HCT116 (cell line): ENCODE data around the gene BCAS4.

ENCODE experiments used
- ELF1 ChIP-seq: IDR thresholded peaks from 2 replicates; pipeline ENCODE4 v1.6.1; 2012; ENCODE audit warnings: low read depth, borderline replicate concordance
- EZH2 ChIP-seq: fragments of 200-600 bp; sonication (generic); IDR thresholded peaks from 2 replicates; pipeline ENCODE4 v1.6.1; 2017; ENCODE audit warnings: antibody characterized with exemption, mixed run types
- JUND ChIP-seq: IDR thresholded peaks from 2 replicates; pipeline ENCODE4 v1.6.1; 2012
- POLR2A ChIP-seq: IDR thresholded peaks from 2 replicates; pipeline ENCODE4 v1.7.0; 2011; ENCODE audit warnings: borderline replicate concordance; ENCODE audit not compliant: insufficient read depth, insufficient read length; ENCODE audit errors: extremely low read depth
- POLR2AphosphoS5 ChIP-seq: IDR thresholded peaks from 2 replicates; pipeline ENCODE4 v1.6.1; 2011; ENCODE audit warnings: mild to moderate bottlenecking, low read depth, low read length, moderate library complexity
- SP1 ChIP-seq: IDR thresholded peaks from 2 replicates; pipeline ENCODE4 v1.6.1; 2012; ENCODE audit warnings: low read depth
- TCF7L2 ChIP-seq: IDR thresholded peaks from 2 replicates; pipeline ENCODE4 v1.7.0; 2011; ENCODE audit warnings: borderline replicate concordance, inconsistent platforms; ENCODE audit not compliant: insufficient read depth, insufficient read length; ENCODE audit errors: extremely low read depth
- YY1 ChIP-seq: IDR thresholded peaks from 2 replicates; pipeline ENCODE4 v1.6.1; 2011; ENCODE audit warnings: low read length, low read depth, moderate library complexity, mild to moderate bottlenecking; ENCODE audit not compliant: insufficient replicate concordance; ENCODE audit errors: extremely low read depth
- TF ChIP-seq, protein P1 (sequence below), 3 experiments: fragments of 200-600 bp in 1 of 3; sonication (generic) in 1 of 3; IDR thresholded peaks in 2 of 3; conservative IDR thresholded peaks in 1 of 3; 2 replicates each; pipeline ENCODE4 v1.5.1; 2012 to 2017; ENCODE audit warnings: low read depth in 2 of 3, low read length in 2 of 3, antibody characterized with exemption in 1 of 3, borderline replicate concordance in 1 of 3, control low read depth in 1 of 3, mild to moderate bottlenecking in 1 of 3, mixed read lengths in 1 of 3, mixed run types in 1 of 3, moderate library complexity in 1 of 3; ENCODE audit not compliant: insufficient read depth in 1 of 3
- TF ChIP-seq, protein P2 (sequence below): IDR thresholded peaks from 2 replicates; pipeline ENCODE4 v1.6.1; 2012
- TF ChIP-seq, protein P3 (sequence below): IDR thresholded peaks from 2 replicates; pipeline ENCODE4 v1.6.1; 2012; ENCODE audit warnings: low read depth

DNA sequence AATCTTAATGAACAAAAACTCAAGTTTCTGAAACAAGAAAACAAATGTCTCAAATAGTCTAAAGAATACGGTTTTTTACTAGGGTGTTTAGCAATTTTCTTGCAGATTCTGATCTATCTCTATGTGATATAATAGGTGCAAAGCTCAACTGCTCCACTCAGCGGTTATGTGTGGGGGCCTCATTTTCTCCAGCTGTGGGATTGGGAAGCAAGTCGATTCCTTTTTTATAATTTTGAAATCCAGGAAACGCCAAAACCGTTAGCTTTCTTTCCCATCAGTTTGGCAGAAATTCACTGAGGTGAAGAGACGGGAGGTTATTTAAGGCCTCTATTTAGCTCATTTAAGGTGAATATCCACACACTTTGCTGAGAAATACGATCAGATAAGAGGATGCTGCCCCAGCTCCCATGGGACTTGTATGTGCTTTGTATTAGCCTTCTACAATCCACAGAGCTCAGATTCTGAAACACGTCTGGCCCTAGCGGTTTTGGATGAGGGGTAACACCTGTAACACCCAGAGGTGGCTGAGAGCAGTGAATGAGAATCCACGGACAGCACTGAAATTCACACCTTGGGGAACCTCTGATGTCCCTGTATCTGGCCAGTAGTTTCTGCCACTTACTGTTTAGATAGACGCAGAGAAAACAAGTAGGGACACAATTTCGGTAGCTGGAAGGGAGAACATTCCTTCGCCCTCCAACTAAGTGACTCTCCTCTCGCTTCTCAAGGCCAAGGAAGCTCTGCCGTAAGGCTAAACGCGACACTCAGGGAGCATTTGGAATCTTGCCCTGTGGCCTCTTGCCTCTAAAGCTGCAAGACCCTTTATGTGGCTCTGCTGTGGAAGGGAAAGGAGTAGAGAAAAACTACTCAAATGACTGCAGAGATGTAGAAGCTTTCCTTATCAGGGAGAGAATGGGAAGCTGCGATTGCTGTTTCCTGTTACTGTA, 6.5 kb upstream of the BCAS4 start:
- TF ChIP-seq, protein P1, sequence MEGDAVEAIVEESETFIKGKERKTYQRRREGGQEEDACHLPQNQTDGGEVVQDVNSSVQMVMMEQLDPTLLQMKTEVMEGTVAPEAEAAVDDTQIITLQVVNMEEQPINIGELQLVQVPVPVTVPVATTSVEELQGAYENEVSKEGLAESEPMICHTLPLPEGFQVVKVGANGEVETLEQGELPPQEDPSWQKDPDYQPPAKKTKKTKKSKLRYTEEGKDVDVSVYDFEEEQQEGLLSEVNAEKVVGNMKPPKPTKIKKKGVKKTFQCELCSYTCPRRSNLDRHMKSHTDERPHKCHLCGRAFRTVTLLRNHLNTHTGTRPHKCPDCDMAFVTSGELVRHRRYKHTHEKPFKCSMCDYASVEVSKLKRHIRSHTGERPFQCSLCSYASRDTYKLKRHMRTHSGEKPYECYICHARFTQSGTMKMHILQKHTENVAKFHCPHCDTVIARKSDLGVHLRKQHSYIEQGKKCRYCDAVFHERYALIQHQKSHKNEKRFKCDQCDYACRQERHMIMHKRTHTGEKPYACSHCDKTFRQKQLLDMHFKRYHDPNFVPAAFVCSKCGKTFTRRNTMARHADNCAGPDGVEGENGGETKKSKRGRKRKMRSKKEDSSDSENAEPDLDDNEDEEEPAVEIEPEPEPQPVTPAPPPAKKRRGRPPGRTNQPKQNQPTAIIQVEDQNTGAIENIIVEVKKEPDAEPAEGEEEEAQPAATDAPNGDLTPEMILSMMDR (IDR thresholded peaks at IDR 0.05 in 2 of 3, conservative IDR thresholded peaks at IDR 0.05 in 1 of 3; ENCODE audit: borderline replicate concordance in 1 of 3, insufficient read depth in 1 of 3, low read depth in 2 of 3, low read length in 2 of 3) = peak; percentile 67 to 91 (median 76)
- TF ChIP-seq, protein P2, sequence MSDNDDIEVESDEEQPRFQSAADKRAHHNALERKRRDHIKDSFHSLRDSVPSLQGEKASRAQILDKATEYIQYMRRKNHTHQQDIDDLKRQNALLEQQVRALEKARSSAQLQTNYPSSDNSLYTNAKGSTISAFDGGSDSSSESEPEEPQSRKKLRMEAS = no peak
- TF ChIP-seq EZH2 (no peak), POLR2A (no peak), POLR2AphosphoS5 (no peak), JUND (no peak), SP1 (no peak), TCF7L2 (no peak), ELF1 (no peak), YY1 (no peak)
- TF ChIP-seq, protein P3, sequence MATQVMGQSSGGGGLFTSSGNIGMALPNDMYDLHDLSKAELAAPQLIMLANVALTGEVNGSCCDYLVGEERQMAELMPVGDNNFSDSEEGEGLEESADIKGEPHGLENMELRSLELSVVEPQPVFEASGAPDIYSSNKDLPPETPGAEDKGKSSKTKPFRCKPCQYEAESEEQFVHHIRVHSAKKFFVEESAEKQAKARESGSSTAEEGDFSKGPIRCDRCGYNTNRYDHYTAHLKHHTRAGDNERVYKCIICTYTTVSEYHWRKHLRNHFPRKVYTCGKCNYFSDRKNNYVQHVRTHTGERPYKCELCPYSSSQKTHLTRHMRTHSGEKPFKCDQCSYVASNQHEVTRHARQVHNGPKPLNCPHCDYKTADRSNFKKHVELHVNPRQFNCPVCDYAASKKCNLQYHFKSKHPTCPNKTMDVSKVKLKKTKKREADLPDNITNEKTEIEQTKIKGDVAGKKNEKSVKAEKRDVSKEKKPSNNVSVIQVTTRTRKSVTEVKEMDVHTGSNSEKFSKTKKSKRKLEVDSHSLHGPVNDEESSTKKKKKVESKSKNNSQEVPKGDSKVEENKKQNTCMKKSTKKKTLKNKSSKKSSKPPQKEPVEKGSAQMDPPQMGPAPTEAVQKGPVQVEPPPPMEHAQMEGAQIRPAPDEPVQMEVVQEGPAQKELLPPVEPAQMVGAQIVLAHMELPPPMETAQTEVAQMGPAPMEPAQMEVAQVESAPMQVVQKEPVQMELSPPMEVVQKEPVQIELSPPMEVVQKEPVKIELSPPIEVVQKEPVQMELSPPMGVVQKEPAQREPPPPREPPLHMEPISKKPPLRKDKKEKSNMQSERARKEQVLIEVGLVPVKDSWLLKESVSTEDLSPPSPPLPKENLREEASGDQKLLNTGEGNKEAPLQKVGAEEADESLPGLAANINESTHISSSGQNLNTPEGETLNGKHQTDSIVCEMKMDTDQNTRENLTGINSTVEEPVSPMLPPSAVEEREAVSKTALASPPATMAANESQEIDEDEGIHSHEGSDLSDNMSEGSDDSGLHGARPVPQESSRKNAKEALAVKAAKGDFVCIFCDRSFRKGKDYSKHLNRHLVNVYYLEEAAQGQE = no peak
